HG02884 (cell line): ENCODE results near the gene AHRR.
"Not testable (repeated sequence)": the region's sequence is repeated elsewhere in the genome, so short reads cannot be mapped to it uniquely, and the experiment has no call there.

Experiments used
- ATAC-seq: cut with Tn5 transposase; IDR thresholded peaks from one replicate; pipeline ENCODE4 v1.9.1; 2021; ENCODE audit warnings: mild to moderate bottlenecking, moderate library complexity; ENCODE audit not compliant: unreplicated experiment

The AHRR gene

GRCh38 chr5:321230-321725, at the start of gene AHRR:
Gene AHRR (plus strand): TSS chr5:321714. CDS start chr5:343903, 22,189 bp downstream.
- peak; percentile 35 for ATAC-seq

- ATAC-seq, result peak; percentile 9
Measured at GRCh38 chr5:271828-272167, 49.7 kb upstream of the AHRR start.

DNA sequence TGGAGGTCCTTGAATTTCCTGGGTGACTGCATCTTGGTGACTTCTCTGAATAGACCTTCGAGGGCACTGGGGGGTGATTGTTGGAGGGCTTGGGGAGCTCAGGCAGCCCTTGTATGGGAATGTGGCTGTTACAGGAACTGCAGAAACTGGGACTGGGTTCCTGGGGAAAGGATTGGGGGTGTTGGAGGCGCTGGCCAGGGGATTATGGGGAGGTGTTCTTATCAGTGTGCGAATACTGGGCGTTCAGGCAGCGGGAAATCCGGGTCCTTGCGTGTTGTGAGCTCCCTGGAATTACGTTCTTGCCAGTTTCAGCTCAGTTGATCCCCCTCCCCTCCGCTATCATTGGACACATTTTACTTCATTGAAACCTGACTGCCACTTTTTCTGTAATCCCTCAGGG, 48.4 kb upstream of the AHRR start:
- ATAC-seq, result not testable (repeated sequence)

DNA sequence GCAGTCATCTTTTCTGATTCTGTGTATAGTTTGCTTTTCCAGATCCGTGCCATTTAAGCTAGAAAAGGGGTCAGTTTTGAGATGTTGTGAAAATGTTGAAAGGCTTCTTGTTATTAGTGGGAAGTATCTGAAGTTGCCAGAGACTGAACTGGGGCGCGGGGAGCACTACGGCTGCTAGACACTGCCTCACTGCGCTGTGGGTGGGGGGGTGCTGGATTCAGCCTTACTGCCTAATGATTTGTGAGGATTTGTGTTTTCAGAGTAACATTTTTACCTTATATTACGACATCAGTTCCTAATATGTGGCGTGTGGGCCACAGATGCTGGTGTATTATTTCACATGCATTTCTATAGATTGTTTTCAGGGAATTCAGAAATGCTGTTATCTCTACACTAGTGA, 48.0 kb upstream of the AHRR start:
- not testable (repeated sequence) for ATAC-seq

GRCh38 chr5:274346-274745, 47.2 kb upstream of the AHRR start:
- not testable (repeated sequence) for ATAC-seq

DNA sequence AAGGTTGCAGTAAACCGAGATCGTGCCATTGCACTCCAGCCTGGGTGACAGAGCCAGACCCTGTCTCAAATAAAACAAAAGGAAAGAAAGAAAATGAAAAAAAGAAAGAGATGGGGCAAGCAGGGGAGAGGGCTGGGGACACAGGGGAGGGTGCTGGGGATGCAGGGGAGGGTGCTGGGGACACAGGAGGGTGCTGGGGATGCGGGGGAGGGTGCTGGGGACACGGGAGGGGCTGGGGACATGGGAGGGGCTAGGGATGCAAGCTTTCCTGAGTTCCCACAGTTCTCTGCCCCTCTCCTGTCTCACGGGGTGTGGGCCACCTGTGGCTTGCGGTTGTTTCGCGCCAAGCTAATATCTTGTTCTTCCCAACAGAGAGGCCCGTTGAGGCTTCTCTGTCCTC, 42.9 kb upstream of the AHRR start:
- ATAC-seq, result no peak

GRCh38 chr5:279051-279665, 42.4 kb upstream of the AHRR start:
- ATAC-seq, result not testable (repeated sequence)

- no peak for ATAC-seq
Measured at GRCh38 chr5:285991-286557, 35.4 kb upstream of the AHRR start.

DNA sequence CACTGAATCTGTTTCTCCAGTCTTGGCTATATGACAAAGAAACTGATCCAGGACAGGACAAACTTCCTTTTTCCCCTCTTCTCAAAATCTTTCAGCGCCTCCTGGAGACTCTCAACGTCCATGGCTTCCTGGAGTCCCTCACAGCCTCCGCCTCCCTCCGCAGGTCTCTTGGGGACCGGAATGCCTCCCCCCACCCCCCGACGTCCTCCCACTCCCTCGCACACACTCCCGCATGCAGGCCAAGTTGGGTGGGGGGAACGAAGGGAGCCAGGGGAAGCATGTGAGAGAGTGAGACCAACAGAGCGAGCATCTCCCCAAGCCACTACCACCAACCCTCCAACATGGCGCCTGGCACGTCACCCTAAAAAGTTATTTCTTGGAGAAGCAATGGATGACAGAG, 31.3 kb upstream of the AHRR start:
- not testable (repeated sequence) for ATAC-seq

- ATAC-seq, result not testable (repeated sequence)
Measured at GRCh38 chr5:291345-291744, 30.2 kb upstream of the AHRR start.

DNA sequence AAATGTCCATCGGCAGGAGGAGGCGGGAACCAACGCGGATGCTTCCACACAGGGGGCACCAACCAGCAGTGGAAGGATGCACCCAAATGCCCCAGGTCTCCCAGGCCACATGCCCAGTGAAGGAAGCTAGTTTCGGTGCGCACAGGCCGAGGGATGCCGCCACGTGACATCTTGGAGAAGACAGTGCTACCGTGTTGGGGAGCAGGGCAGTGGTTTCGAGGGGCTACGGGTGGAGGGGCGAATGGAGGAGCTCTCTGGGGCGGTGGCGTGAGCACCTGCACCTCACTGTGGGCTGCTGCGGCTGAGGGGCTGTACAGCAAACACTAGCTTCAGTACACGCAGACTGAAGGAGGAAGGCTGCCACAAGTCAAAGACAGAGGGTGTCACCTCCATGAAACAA, 26.7 kb upstream of the AHRR start:
- ATAC-seq, result not testable (repeated sequence)

DNA sequence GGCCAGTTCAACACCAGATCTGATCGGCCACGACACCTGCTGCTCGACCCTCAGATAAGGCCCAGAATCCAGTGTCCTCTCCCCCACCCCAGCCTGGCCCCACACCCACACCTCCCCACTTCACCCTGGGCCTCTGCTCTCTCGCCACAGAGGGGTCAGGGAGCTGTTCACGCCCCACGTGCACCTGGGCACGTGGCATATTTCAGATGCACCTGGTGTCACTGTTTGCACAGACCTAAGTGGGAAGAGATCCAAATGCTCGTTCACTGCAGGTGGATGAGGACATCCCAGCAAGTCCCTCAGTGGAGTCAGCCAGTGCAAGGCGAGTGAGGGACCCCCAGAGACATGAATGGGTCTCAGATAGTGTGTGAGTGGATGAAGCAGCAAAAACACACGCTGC, 25.3 kb upstream of the AHRR start:
- not testable (repeated sequence) for ATAC-seq

GRCh38 chr5:296954-297353, 24.6 kb upstream of the AHRR start:
- ATAC-seq, result not testable (repeated sequence)

GRCh38 chr5:297448-297847, 24.1 kb upstream of the AHRR start:
- not testable (repeated sequence) for ATAC-seq

- ATAC-seq, result not testable (repeated sequence)
Measured at GRCh38 chr5:297991-298736, 23.4 kb upstream of the AHRR start.

DNA sequence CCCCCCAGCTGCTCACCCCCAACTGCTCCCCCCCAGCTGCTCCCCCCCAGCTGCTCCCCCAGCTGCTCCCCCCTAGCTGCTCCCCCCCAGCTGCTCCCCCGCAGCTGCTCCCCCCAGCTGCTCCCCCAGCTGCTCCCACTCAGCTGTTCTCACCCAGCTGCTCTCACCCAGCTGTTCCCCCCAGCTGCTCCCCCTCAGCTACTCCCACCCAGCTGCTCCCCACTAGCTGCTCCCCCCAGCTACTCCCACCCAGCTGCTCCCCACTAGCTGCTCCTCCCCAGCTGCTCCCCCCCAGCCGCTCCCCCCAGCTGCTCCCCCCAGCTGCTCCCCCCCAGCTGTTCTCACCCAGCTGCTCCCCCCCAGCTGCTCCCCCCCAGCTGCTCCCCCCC, 22.8 kb upstream of the AHRR start:
- no peak for ATAC-seq

- not testable (repeated sequence) for ATAC-seq
Measured at GRCh38 chr5:299921-300320, 21.6 kb upstream of the AHRR start.

GRCh38 chr5:300691-301435, 20.7 kb upstream of the AHRR start:
- not testable (repeated sequence) for ATAC-seq

DNA sequence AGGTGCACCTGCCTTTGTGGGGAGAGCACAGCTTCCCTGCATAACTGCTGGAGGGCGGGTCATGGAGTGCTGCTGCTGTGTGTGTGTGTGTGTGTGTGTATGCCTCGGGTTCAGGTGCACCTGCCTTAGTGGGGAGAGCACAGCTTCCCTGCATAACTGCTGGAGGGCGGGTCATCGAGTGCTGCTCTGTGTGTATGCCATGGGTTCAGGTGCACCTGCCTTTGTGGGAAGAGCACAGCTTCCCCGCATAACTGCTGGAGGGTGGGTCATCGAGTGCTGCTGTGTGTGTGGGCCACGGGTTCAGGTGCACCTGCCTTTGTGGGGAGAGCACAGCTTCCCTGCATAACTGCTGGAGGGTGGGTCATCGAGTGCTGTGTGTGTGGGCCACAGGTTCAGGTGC, 19.1 kb upstream of the AHRR start:
- not testable (repeated sequence) for ATAC-seq

GRCh38 chr5:302966-303365, 18.5 kb upstream of the AHRR start:
- no peak for ATAC-seq

DNA sequence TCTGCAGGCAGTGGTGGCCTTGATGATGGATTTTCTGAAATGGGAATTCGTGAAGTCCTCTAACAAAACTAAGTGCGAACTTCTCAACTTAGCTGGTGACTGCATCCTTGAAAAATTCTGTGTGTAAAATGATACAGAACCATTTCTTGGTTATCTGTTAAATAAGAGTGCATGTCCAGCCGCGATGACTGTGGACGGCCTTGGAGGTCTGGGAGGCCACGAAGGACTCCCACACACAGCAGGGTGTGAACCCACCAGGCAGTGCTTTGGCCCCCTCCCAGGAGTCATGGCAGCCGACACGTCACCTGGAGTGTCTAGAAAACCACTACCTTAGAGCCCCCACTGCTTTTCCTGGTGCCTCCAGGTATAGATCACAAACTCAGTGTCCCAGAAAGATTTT, 17.8 kb upstream of the AHRR start:
- ATAC-seq, result not testable (repeated sequence)
